ENCODE data around the gene SLAMF7.
"Not testable (repeated sequence)": the region's sequence is repeated elsewhere in the genome, so short reads cannot be mapped to it uniquely, and the experiment has no call there.

SLAMF7 gene

DNA sequence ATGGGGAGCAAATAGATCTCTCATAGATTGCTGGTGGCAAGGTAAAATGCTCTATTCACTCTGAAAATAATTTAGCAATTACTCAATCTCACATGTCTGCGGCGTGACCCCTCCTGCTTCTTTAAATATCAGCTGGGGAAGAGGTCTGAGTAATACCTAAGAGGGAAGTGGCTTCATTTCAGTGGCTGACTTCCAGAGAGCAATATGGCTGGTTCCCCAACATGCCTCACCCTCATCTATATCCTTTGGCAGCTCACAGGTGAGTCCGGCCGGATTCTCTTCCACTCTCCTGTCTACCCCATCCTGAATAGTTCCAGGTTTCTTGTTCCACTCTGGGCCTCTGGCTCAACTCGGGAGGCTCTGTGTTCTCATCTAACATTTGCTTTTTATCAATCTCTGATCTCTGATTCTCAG, at the start of gene SLAMF7:
Gene SLAMF7 (plus strand): TSS at position 150 of the 414 bp plus-strand sequence. CDS start 55 bp downstream, at position 205.
- DNase-seq (ENCODE audit: low read depth in 2 of 2, low spot score in 1 of 2), result peak in 1 of 2 donors; percentile 41

GRCh38 chr1:160692390-160692789, 46.7 kb upstream of the SLAMF7 start:
- not testable (repeated sequence) for DNase-seq (ENCODE audit: low read depth in 2 of 2, low spot score in 1 of 2)

DNA sequence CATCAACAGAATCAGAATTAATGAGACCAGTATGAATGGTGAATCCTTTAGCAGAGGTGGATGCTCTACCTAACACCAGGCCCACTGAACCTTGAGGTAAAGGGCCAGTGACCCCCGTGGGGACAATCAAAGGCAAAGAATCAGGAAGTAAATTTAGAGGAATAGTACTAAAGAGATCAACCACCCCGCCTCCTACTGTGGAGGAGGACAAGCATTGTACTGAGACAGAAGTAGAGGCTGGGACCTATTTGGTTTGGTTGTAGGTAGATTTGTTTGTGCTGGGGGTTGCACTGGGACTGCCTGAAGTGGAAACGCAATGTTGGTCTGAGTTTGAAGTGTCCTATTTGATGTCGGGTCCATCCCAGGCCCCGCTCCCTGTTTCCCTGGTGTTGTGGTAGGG, 36.9 kb upstream of the SLAMF7 start:
- DNase-seq (ENCODE audit: low read depth in 2 of 2, low spot score in 1 of 2), result no peak

DNA sequence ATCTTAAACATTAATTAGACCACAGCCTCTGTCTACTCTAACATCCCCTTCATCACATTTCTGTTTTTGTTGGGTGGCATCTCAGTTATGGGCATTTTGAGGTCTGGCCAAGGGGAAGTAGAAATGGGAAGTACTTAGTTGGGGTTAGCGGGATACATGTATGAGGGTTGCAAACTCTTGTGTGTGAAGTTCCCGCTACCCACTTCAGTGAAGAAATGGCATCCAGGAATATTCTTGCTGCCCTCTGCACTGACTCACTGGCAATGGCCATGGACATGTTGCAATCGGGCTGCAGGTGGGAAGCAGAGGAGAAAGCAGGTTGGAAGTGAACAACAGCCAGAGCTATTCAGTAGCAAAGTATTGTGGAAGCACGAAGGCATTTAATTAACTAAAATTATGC, 34.8 kb upstream of the SLAMF7 start:
- no peak for DNase-seq (ENCODE audit: low read depth in 2 of 2, low spot score in 1 of 2)

DNA sequence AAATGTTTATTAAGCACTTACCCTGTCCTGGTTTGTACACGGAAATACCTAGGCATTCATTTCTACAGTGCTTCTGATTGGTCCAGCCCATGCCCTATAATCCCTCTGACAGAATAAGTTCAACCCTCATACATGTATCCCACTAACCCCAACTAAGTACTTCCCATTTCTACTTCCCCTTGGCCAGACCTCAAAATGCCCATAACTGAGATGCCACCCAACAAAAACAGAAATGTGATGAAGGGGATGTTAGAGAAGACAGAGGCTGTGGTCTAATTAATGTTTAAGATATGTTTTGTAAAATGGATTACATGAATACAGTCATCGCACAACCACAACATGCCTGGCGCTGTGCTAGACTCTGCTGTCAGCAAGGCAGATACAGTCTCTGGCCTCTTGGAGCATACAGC, 33.8 kb upstream of the SLAMF7 start:
- not testable (repeated sequence) for DNase-seq (ENCODE audit: low read depth in 2 of 2, low spot score in 1 of 2)

GRCh38 chr1:160705742-160706141, 33.3 kb upstream of the SLAMF7 start:
- DNase-seq (ENCODE audit: low read depth in 2 of 2, low spot score in 1 of 2), result no peak

- no peak for DNase-seq (ENCODE audit: low read depth in 2 of 2, low spot score in 1 of 2)
These were observed 32.4 kb upstream of the SLAMF7 start for GRCh38 chr1:160706526-160707235.

- DNase-seq (ENCODE audit: low read depth in 2 of 2, low spot score in 1 of 2), result no peak
These were observed 31.6 kb upstream of the SLAMF7 start for GRCh38 chr1:160707236-160708064.

DNA sequence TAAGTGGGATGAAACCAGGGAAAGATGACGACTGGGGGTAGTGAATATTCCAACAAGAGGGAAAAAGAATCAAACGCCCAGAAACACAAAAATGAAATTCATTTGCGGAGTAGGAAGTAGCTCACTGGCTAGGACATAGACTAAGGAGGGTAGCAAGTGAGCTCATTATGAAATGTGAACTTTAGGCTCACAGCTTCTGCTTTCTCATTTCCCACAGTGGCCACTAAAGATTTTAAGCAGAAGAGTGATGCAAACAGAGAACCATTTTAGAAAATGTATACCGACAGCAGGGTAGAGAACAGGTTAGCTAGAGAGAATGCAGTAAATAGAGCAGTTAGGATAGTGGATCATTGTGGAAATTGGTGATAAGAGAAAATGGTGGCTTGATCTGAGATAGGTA, 30.9 kb upstream of the SLAMF7 start:
- no peak for DNase-seq (ENCODE audit: low read depth in 2 of 2, low spot score in 1 of 2)

GRCh38 chr1:160708801-160709200, 30.2 kb upstream of the SLAMF7 start:
- no peak for DNase-seq (ENCODE audit: low read depth in 2 of 2, low spot score in 1 of 2)

- no peak for DNase-seq (ENCODE audit: low read depth in 2 of 2, low spot score in 1 of 2)
These were observed 29.3 kb upstream of the SLAMF7 start for GRCh38 chr1:160709715-160710114.

DNA sequence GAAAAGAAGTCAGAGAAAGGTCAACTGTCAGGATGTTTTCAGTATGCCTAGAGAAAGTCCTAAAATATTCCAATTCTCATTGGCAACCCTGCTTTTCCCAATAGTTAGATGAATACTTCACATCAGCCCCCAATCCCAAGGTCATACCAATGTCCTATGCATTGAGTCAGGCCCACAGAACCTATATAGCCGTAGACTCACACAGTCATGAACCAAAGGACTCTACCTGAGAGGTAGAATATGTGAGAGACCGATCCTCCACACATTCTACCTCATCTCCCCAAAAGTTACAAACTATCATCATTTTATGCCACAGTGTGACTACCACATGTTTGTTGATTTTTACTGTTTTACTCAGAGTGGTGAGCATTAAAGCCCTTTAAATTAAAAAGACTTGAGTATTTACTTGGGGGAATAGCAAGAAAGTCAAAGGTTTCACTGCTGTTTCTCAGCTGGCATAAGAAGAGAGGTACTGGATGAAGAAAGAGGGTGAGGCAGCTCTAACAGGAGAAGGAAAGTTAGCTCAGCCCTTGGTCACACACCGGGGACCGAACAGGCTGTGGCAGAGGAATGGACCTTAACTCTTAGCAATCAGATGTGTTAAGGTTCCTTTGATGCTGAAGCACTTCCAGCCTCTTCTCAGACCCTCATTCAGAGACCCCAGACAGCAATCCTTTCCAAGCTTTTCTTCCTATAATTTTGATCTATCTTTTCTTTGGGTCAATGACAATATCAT, 28.4 kb upstream of the SLAMF7 start:
- DNase-seq (ENCODE audit: low read depth in 2 of 2, low spot score in 1 of 2), result no peak

DNA sequence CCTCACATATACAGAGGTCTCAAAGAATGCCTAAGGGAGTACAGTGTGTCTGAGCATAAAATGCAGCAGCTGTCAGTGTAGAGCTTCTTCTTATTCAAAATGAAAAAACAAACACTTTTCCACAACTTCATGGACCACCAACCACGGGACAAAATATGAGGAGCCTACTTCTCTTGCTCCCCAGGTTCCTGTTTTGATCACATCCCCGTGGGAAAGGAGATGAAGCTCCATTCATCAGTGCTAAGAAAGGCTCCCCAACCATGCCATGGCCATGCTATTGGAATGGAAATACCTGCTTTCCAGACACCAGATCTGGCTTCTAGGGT, 27.8 kb upstream of the SLAMF7 start:
- DNase-seq (ENCODE audit: low read depth in 2 of 2, low spot score in 1 of 2), result no peak

GRCh38 chr1:160711602-160712311, 27.3 kb upstream of the SLAMF7 start, which contains the start of gene CD48:
CD48 (minus strand) TSS chr1:160711822; CDS start chr1:160711763, 59 bp downstream.
- peak in 1 of 2 donors; percentile 24 for DNase-seq (ENCODE audit: low read depth in 2 of 2, low spot score in 1 of 2)

DNA sequence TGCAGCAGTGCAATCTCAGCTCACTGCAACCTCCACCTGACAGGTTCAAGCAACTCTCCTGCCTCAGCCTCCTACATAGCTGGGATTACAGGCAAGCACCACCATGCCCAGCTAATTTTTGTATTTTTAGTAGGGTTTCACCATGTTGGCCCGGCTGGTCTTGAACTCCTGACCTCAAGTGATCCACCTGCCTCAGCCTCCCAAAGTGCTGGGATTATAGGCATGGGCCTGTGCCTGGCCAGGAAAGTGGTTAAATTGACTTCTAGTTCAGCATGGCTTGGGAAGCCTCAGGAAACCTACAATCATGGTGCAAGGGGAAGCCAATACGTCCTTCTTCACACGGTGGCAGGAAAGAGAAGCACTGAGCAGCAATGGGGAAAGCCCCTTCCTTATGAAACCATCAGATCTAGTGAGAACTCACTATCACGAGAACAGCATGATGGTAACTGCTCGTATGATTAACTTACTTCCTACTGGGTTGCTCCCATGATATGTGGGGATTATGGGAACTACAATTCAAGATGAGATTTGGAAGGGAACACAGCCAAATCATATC, 26.4 kb upstream of the SLAMF7 start:
- DNase-seq (ENCODE audit: low read depth in 2 of 2, low spot score in 1 of 2), result not testable (repeated sequence)

DNA sequence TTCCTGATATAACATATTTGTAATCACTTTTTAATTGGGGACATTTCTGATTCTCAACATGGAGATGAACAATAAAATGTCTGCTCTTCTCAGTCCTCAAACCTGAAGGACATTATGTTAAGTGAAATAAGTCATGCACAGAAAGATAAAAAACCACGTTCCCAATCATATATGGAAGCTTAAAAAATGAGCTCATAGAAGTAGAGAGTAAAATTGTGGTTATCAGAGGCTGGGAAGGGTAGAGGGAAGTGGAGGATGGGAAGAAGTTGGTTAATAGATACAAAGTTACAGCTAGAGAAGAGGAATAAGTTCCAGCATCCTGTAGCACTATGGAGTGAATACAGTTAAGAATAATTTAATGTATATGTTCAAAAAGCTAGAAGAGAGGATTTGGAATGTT, 25.9 kb upstream of the SLAMF7 start:
- no peak for DNase-seq (ENCODE audit: low read depth in 2 of 2, low spot score in 1 of 2)

DNA sequence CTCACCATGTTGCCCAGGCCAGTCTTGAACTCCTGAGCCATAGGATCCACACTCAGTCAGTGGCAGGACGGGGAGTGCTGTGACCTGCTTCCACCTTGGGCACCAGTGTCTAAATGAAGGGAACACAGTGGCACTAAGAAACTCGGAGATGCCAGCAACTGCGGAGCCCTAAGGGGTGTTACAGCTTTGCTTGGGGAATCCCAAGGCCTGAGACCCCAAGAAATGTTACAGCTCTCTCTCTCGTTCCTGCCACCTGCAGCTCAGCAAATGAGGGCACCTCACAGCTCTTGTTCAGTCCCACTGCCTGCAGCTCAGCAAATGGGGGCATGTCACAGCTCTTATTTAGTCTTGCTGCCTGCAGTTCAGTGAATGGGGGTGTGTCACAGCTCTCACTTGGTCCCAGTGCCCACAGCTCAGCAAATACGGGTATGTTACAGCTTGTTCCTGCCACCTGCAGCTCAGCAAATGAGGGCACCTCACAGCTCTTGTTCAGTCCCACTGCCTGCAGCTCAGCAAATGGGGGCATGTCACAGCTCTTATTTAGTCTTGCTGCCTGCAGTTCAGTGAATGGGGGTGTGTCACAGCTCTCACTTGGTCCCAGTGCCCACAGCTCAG, 24.9 kb upstream of the SLAMF7 start:
- DNase-seq (ENCODE audit: low read depth in 2 of 2, low spot score in 1 of 2), result not testable (repeated sequence)

DNA sequence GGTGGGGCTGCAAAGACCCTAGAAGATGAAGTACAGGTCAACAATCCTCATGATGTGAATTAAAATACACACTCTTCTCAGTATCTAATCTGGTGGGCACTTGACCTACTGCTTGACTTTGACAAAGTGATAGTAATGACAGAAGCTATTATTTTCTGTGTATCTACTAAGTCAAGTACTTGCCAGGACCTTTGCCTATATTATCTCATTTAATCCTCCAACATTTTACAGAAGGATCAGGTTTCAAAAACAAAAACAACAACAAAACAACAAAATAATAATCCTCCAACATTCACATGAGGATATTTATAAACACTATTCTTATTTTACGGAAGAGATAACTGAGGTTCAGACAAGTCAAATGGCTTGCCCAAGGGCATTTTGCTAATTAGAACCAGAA, 23.0 kb upstream of the SLAMF7 start:
- DNase-seq (ENCODE audit: low read depth in 2 of 2, low spot score in 1 of 2), result no peak

- no peak for DNase-seq (ENCODE audit: low read depth in 2 of 2, low spot score in 1 of 2)
These were observed 21.7 kb upstream of the SLAMF7 start for GRCh38 chr1:160717306-160717705.

- DNase-seq (ENCODE audit: low read depth in 2 of 2, low spot score in 1 of 2), result no peak
These were observed 20.8 kb upstream of the SLAMF7 start for GRCh38 chr1:160718210-160718609.

Data from stimulated activated CD8-positive, alpha-beta memory T cell treated with anti-CD3 and anti-CD28 coated beads, Interleukin-4, amount 100 ng/mL, for 4 hours (primary cell).